Activated CD4-positive, alpha-beta T cell treated with anti-CD3 and anti-CD28 coated beads, Interleukin-10, Interleukin-2, amounts not matched to agents 100 ng/mL and 50 ng/mL, durations not matched to agents 16 hours and 8 hours (primary cell): ENCODE results near the gene PDE4D.
"Not testable (repeated sequence)": the region's sequence is repeated elsewhere in the genome, so short reads cannot be mapped to it uniquely, and the experiment has no call there.

Experiments
- DNase-seq: peaks from one replicate; pipeline ENCODE4 v3.0.0-alpha.2; 2020

PDE4D gene

DNA sequence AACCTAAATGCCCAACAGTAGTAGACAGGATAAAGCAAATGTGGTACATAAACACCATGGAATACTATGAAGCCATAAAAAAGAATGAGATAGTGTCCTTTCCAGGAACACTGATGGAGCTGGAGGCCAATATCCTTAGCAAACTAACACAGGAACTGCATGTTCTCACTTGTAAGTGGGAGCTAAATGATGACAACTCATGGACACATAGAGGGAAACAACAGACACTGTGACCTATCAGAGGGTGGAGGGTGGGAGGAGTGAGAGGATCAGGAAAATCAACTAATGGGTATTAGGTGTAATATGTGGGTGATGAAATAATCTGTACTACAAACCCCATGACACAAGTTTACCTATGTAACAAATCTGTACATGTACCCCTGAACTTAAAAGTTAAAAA lies 805.0 kb downstream of the PDE4D start:
- no peak for DNase-seq

DNA sequence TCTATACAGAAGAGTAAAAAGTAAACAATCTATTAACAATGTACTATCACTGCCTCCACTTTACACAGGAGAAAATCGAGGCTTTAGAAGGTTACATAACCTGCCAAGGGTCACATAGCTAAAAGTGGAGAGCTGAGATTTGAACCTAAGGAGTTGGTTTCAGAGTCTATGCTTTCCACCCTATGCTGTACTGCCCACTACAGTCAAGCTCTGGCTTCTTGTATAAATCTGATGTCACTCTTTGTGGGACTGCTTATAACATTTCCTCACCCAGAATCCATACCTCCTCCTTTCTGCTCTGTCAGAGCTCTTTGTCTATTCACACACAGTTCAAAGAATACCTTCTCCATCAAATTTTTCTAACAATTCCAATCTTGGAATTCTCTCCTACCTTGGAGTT lies 807.5 kb downstream of the PDE4D start:
- DNase-seq: no peak

DNA sequence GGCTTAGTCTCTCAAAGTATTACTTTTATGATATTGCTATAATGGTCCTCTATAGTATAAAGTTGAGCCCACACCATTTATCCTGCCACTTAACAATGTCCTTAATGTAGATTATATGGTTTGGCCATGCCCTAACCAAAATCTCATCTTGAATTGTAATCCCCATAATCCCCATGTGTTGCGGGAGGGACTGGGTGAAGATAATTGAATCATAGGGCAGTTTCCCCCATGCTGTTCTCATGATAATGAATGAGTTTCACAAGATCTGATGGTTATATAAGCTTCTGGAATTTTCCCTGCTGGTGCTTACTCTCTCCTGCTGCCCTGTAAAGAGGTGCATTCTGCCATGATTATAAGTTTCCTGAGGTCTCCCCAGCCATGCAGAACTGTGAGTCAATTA lies 811.8 kb downstream of the PDE4D start:
- no peak for DNase-seq

DNA sequence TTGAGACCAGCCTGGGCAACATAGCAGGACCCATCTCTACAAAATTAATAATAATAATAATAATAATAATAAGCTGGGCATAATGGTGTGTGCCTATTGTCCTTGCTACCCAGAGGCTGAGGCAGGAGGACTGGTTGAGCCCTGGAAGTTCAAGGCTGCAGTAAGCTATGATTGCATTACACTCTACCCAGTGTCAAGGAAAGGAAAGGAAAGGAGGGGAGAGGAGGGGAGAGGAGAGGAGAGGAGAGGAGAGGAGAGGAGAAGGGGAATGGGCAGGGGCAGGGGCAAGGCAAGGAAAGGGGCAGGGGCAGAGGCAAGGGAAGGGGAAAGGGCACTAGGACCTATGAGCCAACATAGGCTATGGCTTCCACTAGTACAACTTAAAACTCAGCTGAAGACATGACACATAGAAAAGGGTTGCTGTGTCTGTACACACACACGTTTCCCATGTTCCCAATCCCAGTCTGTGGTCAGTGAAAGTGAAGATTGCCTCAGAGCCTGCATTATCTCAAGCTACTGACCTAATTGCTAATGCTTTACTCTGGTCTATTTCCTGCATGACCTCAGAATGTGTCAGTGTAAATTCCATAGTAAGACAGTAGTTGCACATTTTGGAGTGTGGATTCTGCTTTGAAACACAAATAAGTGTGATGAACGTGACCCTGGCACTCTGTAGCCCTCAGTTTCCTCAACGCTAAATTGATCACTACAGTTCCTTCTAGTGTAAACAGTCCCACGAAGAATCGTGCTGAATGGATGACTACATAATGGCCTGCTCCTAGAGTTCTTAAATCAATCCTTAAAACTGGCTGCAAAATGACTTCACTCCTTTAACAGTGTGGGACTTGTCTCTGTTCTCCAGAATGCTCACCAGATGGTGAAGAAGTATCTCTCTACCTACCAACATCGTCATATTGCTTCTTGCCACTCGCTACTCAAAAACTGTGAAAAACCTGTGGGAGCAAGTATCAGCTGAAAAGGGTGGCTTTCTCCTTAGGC lies 813.6 kb downstream of the PDE4D start:
- no peak for DNase-seq

DNA sequence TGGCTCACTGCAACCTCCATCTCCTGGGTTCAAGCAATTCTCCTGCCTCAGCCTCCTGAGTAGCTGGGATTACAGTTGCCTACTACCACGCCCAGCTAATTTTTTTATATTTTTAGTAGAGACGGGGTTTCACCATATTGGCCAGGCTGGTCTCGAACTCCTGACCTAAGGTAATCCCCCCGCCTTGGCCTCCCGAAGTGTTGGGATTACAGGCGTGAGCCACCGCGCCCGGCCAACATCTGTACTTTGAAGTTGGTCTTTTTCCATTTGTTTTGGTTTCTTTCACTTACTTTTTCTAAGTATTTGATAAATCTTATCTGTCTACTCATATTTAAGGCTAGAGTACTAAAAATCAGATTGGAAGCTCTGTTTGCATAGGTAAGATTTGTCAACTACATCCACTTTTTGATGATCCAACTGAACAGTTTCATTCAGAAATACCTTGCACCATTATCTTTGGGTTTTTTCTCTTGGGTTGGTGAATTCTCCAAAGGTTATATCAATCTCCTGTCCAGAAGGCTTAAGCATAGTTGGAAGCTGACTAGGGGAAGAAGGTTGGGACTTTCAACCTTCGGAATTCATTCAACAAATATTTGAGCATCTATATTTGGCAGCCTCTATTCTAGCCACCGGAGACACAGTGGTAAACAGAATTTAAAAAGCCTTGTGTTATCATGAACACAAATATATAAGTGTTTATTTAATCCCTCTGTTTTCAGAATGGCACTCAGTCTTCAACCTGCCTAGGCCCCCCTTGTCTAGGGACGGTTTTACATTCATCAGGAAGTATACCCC lies 821.6 kb downstream of the PDE4D start:
- DNase-seq: no peak

DNA sequence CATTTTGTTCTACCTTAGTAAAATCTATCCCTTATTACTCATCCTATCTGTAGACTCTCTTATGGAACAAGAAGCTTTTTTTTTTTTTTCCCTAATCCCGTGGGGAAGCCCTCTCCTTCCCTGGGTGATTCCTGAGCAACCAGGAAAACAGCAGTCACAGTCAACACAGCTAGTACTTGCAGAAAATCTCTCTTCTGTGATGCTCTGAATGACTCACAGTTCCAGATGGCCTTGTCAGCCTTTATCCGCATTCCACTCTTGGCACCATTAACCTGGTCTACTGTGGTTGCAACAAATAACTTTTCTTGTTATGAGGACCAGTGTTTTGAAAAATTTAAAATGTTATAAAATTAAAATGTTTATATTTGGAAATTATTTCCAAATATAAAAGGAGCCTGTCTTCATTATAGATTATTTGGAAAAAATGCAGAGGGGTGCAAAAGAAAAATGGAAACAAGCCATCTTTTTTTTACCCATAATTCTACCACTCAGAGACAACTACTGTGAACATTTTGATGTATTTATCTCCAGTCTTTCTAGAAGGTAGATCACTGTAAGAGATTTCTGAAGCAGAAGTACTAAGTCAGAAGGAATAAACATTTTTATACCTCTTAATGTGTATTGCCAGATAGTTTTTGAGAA lies 824.0 kb downstream of the PDE4D start:
- DNase-seq: no peak

DNA sequence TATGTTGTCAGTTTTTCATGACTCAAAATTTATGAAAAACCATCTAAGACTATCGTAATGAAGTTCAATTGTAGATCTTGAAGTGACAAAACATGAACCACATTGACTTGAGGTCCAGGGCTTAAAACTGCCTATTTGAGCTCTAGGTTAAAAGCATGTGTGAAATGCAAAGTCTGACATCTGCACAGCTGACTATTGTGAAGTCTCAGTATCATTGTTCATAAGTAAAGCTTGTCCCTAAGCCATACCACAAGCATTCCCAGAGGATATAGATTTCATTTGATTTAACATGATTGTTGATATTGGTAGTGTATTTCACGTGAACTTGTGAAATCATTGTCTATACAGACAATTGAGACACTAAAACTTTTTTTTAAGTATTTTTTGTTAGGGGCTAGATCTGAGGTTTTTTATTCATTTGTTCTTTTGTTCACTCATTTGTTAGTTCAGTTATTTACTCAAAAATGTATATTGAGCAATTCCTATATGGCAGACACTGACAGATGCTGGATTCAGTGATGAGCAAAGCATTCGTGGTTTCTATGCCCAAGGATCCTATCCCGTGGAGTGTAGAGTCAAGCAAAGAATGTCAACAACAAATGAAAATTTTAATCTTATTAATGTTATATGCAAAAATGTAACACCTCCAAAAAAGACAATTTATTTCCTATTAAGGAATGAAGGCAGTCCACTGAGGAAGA lies 825.4 kb downstream of the PDE4D start:
- DNase-seq: no peak

DNA sequence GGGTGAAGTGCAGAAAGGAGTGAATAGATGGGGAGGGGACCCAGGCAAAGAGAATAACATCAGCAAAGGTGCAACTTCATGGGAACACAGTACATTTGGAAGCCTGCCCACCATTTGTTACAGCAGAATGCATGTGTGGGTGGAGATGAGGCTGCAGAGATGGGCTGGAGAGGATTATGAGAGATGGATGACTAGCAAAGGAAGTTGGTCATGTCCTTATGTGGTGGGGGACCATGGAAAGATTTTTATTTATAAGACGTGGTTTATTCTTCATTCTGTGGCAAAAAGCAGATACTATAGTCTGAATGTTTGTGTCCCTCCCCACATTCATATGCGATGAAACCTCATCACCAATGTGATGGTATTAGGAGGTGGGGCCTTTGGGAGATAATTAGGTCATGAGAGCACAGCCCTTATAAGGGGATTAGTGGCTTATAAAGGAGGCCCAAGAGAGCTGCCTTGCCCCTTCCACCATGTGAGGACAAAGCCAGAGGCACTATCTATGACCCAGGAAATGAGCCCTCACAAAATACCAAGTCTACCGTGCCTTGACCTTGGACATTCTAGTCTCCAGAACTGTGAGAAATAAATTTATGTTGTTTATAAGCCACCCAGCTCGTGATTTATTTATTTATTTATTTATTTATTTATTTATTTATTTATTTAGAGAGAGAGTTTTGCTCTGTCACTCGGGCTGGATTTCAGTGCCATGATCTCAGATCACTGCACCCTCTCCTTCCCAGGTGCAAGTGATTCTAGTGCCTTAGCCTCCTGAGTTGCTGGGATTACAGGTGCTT lies 827.0 kb downstream of the PDE4D start:
- DNase-seq: no peak

DNA sequence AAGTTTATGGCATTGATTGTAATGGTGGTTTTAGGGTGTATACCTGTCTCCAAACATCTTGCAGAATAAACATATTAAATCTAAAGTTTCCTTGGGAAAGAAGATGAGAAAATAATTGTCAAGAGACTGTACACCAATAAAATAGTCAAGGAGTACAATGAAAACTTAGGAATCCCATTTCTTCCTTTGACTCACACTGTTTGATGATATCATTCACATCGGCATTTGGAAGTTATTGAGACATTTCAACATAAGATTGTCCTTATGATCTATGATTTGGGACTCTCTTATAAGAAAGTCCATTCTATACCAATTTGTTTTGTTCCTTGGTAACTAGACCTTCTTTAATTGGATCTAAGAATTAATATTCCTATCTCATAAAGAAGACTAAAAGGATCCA lies 828.0 kb downstream of the PDE4D start:
- DNase-seq: no peak

DNA sequence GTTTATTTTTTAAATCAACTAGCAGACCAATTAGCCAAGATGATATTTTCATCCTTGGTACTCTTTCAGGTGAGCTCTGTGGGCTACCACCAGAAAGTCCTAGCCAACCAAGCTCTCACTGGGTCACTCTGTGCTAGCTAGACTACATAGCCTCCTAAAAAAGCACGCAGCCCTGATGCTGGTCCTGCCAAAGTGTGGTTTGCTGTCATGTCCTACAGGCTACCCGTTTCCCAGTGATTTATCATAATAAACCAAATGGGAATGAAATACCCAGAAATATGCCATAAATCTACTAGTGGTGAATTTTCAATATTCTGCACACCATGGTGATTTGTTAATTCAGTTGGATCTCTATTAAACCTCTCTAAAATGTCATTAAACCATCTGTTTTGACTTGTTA lies 829.2 kb downstream of the PDE4D start:
- DNase-seq: no peak

DNA sequence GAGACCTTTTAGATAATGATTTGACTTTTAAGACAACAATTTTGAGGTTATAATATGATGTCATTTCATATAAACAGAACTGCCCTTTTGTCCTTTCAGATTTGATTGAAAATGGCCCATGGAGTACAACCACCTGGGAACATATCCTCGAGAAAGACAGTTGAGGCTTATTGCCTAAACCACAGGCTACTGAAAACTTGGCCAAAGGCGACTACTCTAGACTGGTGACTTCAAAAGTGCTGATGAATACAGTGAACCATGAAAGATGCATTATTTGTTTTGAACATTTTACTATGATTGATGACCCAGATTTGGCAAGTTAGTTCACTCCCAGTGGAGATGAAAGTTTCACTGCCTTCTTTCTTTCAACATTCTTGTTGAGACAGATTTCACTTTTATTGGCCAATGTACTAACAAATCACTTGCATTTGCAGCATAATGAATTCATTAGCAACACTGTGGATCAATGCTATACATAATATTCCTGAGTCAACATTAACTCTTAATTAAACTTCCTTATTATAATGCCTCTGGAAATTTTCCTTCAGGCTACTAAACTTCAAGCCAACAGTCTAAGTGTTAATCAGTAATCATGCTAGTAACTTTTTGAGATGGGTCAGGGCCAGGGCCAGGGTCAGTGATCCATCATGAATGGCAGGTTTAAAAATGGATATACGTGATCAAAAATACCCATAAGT lies 830.4 kb downstream of the PDE4D start:
- no peak for DNase-seq

DNA sequence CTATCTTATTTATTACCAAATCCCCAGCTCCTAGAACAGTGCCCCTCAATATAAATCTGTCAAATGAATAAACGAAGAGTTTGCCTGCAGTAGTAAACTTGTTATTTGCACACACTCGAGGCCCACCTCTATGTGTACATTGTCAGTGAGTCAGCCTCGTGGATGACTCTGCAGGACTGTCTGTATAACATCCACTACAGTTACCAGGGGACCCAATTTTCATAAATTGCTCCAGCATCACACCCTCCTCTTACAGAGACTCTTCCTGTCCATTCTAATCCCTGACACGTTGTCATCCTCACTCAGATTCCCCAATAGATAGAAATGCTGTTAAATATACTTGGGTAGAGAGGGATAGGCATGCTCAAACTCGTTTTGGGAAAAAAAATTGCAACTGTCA lies 832.1 kb downstream of the PDE4D start:
- no peak for DNase-seq

DNA sequence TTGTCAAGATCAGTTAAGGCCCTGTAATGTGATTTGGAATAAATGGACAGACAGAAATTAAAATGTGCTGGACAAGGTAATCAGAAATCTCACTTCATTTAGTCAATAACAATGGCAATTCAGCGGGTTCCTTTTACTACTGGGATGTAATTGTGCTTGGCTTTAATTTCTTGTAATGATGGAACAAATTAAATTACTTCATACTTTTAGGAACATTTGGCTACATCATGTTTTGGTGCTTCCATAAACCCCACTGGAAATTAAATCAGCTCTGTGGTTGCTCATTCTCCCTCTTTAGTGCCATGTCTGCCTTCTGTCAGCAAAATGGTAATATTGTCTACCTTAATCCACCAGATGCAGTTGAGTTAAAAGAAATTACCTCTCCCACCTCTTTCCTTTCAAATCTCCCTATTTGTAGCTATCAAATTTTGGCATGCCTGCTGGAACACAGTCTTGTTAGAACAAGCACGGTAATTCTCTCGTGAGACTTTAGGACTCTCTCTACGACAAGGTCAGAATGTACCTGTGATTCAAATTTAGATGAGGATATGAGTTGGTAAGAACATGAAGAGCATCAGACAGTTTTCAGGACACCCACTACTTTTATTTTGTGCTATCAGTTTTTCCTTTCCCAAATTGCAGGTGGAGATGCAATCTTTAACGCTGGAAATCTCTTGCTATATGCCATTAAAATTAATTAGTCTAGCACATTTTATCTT lies 834.4 kb downstream of the PDE4D start:
- DNase-seq: no peak

DNA sequence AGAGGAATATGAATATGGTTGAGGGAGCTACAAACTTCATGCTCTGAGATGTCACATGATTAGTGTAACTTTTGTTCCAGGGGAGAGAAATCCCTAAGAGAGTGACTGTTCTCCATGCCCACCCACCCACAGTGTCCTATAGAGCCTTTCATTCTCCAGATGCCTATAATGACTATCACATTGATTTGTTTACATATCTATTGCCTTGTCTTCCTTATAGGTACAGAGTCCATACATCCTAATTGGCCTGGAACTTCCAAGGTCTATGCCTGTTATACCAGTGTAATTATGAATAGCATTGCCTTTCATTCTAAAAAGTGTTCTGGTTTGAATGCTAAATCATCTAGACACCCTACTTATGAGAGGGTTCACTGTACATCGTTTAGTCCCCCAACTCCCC lies 835.3 kb downstream of the PDE4D start:
- no peak for DNase-seq

DNA sequence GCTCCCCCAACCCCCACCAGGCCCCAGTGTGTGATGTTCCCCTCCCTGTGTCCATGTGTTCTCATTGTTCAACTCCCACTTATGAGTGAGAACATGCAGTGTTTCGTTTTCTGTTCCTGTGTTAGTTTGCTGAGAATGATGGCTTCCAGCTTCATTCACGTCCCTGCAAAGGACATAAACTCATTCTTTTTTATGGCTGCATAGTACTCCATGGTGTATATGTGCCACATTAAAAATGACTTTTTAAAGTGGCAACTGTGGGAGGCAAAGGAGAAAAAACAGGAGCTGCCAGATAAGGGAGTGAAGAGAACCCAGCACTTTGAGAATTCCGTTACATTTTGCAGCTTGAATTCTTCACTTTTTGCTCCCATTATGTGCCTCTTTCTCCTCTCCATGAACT lies 836.9 kb downstream of the PDE4D start:
- DNase-seq: not testable (repeated sequence)

DNA sequence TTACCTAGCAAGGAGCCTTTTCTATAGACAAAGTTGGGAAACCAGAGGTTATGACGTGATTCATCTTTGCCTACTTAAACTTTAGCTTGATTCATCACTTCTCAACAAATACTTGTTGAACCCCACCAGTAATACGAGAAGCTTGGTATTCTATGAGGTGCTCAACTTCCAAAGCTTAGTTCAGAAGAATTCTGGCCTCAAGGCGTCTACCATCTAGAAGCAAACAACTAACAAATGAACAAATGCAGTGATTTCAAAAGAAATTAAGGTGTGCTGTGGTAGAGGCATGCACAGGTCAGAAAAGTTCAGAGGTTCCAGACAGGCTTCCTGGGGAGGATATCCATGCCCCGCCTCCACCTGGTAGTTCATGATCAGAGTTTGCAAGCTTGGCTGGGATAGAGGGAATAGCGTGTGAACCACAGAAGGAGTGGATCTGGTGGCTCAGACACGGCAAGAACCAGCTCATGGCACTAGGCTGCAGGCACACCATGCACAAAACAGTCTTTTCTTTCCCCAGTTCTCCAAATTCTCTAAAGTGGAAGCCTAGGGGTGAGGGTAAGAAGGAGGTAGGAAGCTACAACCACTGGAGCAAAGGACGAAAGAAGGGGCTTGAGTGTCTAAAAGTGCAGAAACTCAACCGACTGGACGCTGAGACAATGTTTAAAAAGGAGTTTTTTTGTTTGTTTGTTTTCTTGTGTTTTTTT lies 837.6 kb downstream of the PDE4D start:
- DNase-seq: no peak

DNA sequence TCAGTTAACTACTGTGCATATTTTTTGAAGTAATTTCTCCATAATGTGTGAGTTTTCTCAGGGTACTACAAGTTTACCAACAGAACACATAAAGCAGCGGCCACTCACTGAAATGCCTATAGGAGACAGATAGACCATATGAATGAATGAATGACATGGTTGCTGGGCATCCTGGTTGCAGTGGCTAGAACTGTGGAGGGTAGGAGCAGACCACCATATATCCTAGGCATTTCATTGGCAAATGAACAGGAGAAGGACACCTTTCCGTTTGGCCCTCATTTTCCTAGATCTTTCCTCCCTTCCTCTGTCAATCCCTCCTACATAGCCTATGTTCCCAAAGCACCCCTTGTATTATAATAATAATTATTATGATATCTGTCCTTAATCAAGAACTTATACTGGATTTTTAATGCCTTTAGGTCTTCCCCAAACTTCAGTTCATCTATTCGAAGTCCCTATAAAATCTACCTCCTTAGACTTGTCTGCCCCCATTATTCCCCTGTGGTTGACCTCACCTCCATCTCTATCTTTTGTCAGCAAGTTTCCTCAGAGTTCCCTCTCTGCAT lies 838.5 kb downstream of the PDE4D start:
- DNase-seq: no peak

DNA sequence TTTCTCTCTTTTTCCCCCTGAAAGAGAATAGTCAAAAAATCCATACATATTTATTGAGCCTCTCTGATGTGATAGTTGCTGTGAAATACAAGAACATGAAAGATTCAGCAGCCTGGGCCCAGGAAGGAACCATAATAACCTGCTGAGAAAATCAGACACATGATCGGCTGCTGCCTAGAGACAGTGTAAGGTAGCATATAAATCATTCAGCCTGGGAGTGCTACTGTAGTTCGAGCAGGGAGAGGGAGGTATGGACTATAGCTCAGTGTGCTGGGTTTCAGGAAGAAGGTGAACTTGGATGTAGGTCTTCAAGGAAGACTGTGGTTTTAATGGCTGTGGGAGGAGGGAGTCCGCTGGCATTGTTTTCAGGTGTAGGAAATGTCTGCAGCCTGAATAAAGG lies 841.6 kb downstream of the PDE4D start:
- DNase-seq: no peak

DNA sequence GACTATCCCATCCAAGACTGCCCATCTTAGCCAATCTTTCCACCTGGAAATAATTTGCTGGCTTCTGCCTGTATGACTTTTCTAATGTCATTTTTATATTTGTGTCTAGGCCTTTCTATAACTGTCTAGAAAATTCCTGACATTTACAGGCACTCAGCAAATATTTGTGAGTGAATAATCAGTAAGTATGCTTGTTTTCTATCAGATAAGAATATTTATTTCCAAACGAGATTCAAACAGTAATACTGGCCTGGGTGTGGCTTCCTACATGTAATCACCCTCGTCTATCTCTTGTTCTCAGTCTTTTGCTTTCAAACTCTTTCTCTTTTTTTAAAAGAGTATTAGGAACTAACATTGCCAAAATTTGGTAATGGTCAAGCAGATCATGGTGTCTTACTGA lies 844.4 kb downstream of the PDE4D start:
- no peak for DNase-seq
